Parathyroid adenoma (tissue), 2 donors: Measurements from ENCODE around the gene PDS5A.
"Not testable (repeated sequence)": the region's sequence is repeated elsewhere in the genome, so short reads cannot be mapped to it uniquely, and the experiment has no call there.

Experiments used
- H2AFZ ChIP-seq: fragments of 300-600 bp; sonication (generic); one replicate; pipeline ENCODE4 v1.7.0; 2017; ENCODE audit warnings: antibody characterized with exemption, mild to moderate bottlenecking
- H3K27ac ChIP-seq: fragments of 300-600 bp; sonication (generic); one replicate; pipeline ENCODE4 v1.7.0; 2017
- H3K27me3 ChIP-seq: fragments of 300-600 bp; sonication (generic); one replicate; pipeline ENCODE4 v1.7.0; 2017; ENCODE audit warnings: low read length; ENCODE audit not compliant: control insufficient read depth, insufficient read depth
- H3K36me3 ChIP-seq: fragments of 300-600 bp; sonication (generic); one replicate; pipeline ENCODE4 v1.7.0; 2017; ENCODE audit warnings: low read length; ENCODE audit not compliant: control insufficient read depth, insufficient read depth
- H3K4me1 ChIP-seq: fragments of 300-600 bp; sonication (generic); one replicate; pipeline ENCODE4 v1.7.0; 2017; ENCODE audit warnings: control low read depth
- H3K4me2 ChIP-seq: fragments of 300-600 bp; sonication (generic); one replicate; pipeline ENCODE4 v1.7.0; 2017; ENCODE audit warnings: low read length
- H3K4me3 ChIP-seq: fragments of 300-600 bp; sonication (generic); one replicate; pipeline ENCODE4 v1.7.0; 2017; ENCODE audit warnings: low read depth, low read length
- H3K79me2 ChIP-seq: fragments of 300-600 bp; sonication (generic); one replicate; pipeline ENCODE4 v1.7.0; 2017; ENCODE audit warnings: control low read depth
- H3K9ac ChIP-seq: fragments of 300-600 bp; sonication (generic); one replicate; pipeline ENCODE4 v1.7.0; 2017; ENCODE audit warnings: mild to moderate bottlenecking
- H3K9me3 ChIP-seq: fragments of 300-600 bp; sonication (generic); one replicate; pipeline ENCODE4 v1.7.0; 2017; ENCODE audit warnings: low read length; ENCODE audit not compliant: control insufficient read depth
- TF ChIP-seq, protein P1 (sequence below): fragments of 300-600 bp; sonication (generic); IDR thresholded peaks from one replicate; pipeline ENCODE4 v1.7.0; 2017; ENCODE audit warnings: antibody characterized with exemption, mild to moderate bottlenecking
- donor health status: primary hyperparathyroidism.

PDS5A gene

DNA sequence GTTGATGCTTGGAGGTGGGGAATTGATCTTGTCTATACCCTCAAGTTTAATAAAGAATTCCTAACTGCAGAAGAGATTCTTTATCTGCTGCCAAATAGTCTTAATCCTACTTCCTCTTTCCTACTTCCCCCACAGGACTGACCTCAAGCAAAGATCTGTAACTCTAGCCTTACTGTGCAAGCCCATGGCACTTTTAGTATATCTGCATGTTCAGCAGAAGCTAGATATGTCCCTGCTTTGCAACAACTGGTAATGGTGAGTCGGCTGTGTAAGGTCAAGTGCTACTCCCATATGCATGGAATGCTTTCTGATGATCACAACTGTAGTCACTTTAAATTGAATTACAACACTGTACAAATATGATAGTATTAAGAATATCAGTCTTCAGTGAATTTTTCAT is 26.3 kb upstream of the PDS5A start:
- H3K27me3 ChIP-seq, result no peaks in the 10 kb centered on the region
- no peak overlapping the region for H3K9ac ChIP-seq
- no peaks in the 10 kb centered on the region for H3K36me3 ChIP-seq
- TF ChIP-seq, protein P1, sequence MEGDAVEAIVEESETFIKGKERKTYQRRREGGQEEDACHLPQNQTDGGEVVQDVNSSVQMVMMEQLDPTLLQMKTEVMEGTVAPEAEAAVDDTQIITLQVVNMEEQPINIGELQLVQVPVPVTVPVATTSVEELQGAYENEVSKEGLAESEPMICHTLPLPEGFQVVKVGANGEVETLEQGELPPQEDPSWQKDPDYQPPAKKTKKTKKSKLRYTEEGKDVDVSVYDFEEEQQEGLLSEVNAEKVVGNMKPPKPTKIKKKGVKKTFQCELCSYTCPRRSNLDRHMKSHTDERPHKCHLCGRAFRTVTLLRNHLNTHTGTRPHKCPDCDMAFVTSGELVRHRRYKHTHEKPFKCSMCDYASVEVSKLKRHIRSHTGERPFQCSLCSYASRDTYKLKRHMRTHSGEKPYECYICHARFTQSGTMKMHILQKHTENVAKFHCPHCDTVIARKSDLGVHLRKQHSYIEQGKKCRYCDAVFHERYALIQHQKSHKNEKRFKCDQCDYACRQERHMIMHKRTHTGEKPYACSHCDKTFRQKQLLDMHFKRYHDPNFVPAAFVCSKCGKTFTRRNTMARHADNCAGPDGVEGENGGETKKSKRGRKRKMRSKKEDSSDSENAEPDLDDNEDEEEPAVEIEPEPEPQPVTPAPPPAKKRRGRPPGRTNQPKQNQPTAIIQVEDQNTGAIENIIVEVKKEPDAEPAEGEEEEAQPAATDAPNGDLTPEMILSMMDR, result no peak
- no peaks in the 10 kb centered on the region for H3K9me3 ChIP-seq
- H3K4me1 ChIP-seq, result no peaks in the 10 kb centered on the region
- no peak overlapping the region for H3K27ac ChIP-seq
- H3K4me2 ChIP-seq, result no peak overlapping the region
- no peak overlapping the region for H2AFZ ChIP-seq
- H3K79me2 ChIP-seq, result no peaks in the 10 kb centered on the region
- H3K4me3 ChIP-seq, result no peak overlapping the region

DNA sequence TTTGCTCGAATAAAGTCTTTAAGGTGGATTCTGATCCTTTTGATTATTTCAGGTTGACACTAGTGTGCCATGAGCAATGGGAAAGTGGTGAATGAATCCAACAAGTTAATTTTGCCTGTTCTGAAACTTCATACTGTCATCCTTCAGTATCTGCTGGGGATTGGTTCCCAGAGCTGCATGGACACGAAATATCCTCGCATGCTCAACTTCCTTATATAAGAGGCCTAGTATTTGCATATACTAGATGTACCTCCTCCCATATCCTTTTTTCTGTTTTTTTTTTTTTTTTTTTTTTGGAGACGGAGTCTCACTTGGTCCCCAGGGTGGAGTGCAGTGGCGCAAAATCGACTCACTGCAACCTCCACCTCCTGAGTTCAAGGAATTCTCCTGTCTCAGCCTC is 23.0 kb upstream of the PDS5A start:
- H3K9me3 ChIP-seq, result no peaks in the 10 kb centered on the region

DNA sequence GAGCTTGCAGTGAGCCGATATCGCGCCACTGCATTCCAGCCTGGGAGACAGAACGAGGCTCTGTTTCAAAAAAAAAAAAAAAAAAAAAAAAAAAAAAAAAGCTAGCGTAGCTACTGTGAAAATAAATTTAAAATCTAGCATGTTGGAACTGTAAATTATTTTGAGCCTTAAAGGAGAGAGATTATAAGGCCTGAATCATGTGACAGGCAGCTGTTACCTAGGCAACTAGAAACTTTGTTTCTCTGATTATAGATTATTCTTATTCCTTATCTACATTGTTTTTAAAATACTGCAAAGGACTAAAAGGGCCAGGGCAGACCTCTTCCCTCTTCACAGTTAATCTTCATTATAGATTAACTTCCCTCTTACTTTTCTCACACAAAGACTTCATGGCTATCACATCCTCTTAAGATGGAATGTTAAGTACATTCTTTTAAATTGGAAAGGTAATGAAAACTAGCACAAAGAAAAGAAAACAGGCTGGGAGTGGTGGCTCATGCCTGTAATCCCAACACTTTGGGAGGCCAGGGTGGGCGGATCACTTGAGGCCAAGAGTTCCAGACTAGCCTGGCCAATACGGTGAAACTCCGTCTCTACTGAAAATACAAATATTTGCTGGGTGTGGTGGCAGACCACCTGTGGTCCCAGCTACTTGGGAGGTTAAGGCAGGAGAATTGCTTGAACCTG is 21.1 kb upstream of the PDS5A start:
- no peaks in the 10 kb centered on the region for H3K4me1 ChIP-seq
- H3K9ac ChIP-seq, result no peak overlapping the region
- no peaks in the 10 kb centered on the region for H3K36me3 ChIP-seq
- no peaks in the 10 kb centered on the region for H3K9me3 ChIP-seq
- H3K4me2 ChIP-seq, result no peak overlapping the region
- TF ChIP-seq, protein P1, result no peak
- H3K27ac ChIP-seq, result no peak overlapping the region
- no peaks in the 10 kb centered on the region for H3K79me2 ChIP-seq
- H2AFZ ChIP-seq, result no peak overlapping the region
- H3K27me3 ChIP-seq, result no peaks in the 10 kb centered on the region
- no peak overlapping the region for H3K4me3 ChIP-seq

More for the DNA sequence above, 23.0 kb upstream of the PDS5A start:
- Histone ChIP-seq H2AFZ (no peak overlapping the region), H3K4me1 (no peaks in the 10 kb centered on the region), H3K27ac (no peak overlapping the region), H3K4me2 (no peak overlapping the region), H3K36me3 (no peaks in the 10 kb centered on the region), H3K4me3 (no peak overlapping the region), H3K27me3 (no peaks in the 10 kb centered on the region), H3K79me2 (no peaks in the 10 kb centered on the region), H3K9ac (no peak overlapping the region)
- TF ChIP-seq, protein P1, result no peak

DNA sequence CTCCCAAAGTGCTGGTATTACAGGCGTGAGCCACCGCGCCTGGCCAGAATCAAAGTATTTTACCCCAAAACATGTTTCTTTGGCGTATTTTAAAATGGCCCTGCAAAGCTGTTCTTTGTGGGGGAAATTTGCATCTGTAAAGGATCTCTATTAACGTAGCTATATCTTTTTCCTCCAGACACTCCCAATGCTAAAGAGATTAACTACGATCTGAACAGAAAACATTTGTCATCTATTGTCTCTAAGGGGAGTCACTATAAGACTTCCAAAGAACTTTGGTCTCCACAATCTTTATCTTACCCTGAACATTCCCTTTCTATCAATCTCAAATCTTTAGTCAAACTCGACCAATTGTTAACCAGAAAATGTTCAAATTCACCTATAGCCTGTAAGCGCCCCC is 19.1 kb upstream of the PDS5A start:
- Histone ChIP-seq H2AFZ (no peak overlapping the region), H3K79me2 (no peaks in the 10 kb centered on the region), H3K27me3 (no peaks in the 10 kb centered on the region), H3K4me3 (no peak overlapping the region), H3K4me2 (no peak overlapping the region), H3K4me1 (no peaks in the 10 kb centered on the region), H3K9me3 (no peaks in the 10 kb centered on the region), H3K27ac (no peak overlapping the region), H3K9ac (no peak overlapping the region), H3K36me3 (no peaks in the 10 kb centered on the region)
- TF ChIP-seq, protein P1, result no peak

DNA sequence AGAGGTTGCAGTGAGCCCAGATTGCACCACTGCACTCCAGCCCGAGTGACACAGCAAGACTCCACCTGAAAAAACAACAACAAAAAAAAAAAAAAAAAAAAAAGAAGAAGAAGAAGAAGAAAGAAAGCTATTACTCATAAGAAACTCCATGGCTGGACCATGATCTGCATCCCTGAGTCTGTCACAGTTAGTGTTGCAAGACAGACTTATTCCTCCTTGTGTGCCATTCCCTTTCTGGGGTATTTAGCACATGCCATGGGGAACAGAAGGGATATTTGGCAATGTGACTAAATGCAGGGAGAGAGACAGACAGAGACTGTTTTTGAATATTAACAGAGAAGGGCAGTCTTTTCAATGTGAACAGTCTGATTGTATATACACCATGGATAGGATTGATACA is 16.7 kb upstream of the PDS5A start:
- Histone ChIP-seq H3K4me2 (no peak overlapping the region), H3K79me2 (no peaks in the 10 kb centered on the region), H3K36me3 (no peaks in the 10 kb centered on the region), H3K9me3 (no peaks in the 10 kb centered on the region), H3K27me3 (no peaks in the 10 kb centered on the region), H3K9ac (no peak overlapping the region), H3K4me3 (no peak overlapping the region), H2AFZ (no peak overlapping the region), H3K4me1 (no peaks in the 10 kb centered on the region), H3K27ac (no peak overlapping the region)
- TF ChIP-seq, protein P1, result no peak

DNA sequence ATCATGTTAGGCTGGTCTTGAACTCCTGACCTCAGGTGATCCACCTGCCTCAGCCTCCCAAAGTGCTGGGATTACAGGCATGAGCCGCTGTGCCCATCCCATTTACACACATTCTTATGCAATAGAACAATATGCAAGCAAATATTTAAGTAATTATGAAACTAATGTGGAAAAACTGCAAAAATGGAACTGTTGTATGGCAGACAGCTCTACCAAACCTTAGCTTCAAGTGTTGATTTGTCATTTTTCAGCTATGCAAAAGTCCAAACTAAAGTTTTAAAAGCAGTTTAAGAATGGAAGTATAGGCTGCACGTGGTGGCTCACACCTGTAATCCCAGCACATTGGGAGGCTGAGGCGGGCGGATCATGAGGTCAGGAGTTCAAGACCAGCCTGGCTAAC is 11.7 kb upstream of the PDS5A start:
- H3K4me3 ChIP-seq, H3K4me2 ChIP-seq, H2AFZ ChIP-seq, H3K79me2 ChIP-seq, H3K4me1 ChIP-seq, H3K36me3 ChIP-seq, H3K9me3 ChIP-seq, H3K27ac ChIP-seq, H3K9ac ChIP-seq, H3K27me3 ChIP-seq: not testable (repeated sequence)
